OCI-M2 (cell line): ENCODE results near the gene CPEB1.
"Not testable (repeated sequence)": the region's sequence is repeated elsewhere in the genome, so short reads cannot be mapped to it uniquely, and the experiment has no call there.

Experiments
- DNase-seq: peaks from one replicate; lab custom pipeline; 2025; ENCODE audit not compliant: unreplicated experiment; lab: John Stamatoyannopoulos, UW

Gene CPEB1

DNA sequence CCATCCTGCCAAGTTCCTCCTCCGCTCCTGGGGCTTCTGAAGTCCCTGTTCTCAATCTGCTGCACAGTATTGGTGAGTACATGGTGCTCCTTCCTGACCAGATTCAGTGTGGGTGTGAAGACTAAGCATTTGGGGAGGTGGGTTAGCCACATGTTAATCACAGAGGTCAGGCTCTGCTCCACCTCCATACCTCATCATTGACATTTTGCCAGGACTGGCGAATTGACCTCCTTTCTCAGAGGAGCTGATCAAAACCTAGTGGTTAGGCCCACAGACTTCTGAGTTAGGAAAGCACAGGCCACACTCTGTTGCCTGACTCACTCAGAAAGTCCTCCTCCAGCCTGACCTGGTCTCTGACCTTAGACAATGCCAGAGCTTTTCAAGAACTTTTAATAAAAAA is 98.5 kb downstream of the CPEB1 start:
- DNase-seq = no peak

DNA sequence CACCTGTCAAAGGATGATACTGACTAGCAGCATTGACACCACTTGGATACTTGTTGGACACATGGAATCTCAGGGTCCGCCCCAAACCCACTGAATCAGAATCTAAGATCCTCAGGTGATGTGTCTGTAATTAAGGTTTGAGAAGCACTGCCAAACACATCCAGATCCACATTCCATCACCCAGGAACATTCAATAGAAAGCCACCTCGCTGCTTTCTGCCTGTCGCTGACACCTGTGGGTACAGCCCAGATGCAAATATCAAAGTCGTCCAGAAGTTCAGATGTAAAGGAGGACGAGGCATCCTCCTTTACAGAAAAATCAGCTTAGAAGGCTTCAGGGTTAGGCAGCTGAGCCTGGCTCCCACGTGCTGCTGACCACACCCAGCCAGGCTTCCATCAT is 101.7 kb downstream of the CPEB1 start:
- DNase-seq = no peak

DNA sequence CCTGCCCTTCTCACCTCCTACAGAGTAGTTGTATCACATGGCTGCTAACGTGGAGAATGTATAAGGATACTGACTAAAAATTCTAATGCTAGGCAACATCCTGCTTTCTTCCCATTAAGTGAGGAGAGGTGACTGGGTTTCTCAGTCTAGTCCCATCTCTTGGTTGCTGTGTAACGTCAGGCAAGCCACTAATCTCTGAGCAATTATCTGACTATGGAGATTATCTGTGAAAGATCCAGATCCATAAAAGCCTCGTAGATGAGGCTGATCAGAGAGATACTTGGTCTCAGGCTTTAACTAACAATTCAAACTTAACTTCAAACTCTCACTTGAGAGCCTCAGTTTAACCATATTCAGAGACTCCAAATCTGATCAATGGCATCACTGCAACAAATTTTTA is 102.2 kb downstream of the CPEB1 start:
- DNase-seq = no peak

- no peak for DNase-seq
These were observed 102.7 kb downstream of the CPEB1 start for GRCh38 chr15:82544431-82544830.

GRCh38 chr15:82543160-82543559 is 104.0 kb downstream of the CPEB1 start:
- DNase-seq = no peak

DNA sequence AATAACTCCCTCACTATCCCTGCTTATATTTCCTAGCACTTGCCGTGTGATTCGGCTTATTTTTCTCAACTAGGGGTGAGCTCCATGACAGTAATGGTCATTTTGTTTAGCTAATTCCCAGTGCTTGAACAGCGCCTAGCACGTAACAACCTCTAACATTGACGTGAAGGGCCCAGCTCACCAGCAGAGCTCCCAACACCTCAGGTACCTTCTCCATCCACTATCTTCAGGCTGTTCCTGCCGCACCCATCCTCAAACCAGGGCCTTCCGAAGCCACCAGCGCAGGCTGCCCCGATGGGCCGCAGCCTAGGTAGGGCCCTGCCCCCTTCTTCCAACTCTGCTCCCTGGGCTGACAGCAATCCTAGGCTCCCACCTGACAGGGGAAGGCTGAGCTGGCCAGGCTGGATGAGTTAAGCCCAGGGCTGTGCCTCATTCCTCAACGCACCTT is 106.2 kb downstream of the CPEB1 start:
- DNase-seq = no peak

- no peak for DNase-seq
These were observed 106.8 kb downstream of the CPEB1 start, which contains the start of gene RPS17 for GRCh38 chr15:82540055-82540983. RPS17 (minus strand) TSS chr15:82540457; CDS start chr15:82540428, 29 bp downstream.

- DNase-seq = no peak
These were observed 107.5 kb downstream of the CPEB1 start for GRCh38 chr15:82539691-82540054.

DNA sequence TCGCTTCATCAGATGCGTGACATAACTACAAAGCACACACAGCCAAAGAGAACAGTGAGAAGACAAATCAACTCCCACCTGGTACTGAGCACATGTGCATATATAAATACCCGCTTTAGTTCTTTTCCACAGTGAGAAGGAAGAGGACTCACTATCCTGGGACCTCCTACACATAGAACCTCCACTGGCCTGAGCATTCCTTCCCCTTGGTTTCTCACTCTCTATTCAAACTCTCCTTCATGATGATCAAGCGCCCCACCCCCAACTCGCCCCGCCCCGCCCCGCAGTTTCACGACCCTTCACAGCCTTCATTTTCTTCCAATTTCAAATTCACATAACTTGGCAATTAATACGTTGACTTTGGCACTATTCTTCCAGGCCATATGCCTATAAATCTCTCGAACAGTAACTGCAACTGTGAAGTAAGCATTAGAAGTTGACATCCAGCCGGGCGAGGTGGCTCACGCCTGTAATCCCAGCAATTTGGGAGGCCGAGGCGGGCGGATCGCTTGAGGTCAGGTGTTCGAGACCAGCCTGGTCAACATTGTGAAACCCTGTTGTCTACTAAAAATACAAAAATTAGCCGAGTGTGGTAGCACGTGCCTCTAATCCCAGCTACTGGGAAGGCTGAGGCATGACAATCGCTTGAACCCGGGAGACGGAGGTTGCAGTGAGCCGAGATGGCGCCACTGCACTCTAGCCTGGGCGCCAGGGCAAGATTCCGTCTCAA is 108.0 kb downstream of the CPEB1 start:
- DNase-seq = no peak

GRCh38 chr15:82537351-82537908 is 109.7 kb downstream of the CPEB1 start:
- DNase-seq = no peak

DNA sequence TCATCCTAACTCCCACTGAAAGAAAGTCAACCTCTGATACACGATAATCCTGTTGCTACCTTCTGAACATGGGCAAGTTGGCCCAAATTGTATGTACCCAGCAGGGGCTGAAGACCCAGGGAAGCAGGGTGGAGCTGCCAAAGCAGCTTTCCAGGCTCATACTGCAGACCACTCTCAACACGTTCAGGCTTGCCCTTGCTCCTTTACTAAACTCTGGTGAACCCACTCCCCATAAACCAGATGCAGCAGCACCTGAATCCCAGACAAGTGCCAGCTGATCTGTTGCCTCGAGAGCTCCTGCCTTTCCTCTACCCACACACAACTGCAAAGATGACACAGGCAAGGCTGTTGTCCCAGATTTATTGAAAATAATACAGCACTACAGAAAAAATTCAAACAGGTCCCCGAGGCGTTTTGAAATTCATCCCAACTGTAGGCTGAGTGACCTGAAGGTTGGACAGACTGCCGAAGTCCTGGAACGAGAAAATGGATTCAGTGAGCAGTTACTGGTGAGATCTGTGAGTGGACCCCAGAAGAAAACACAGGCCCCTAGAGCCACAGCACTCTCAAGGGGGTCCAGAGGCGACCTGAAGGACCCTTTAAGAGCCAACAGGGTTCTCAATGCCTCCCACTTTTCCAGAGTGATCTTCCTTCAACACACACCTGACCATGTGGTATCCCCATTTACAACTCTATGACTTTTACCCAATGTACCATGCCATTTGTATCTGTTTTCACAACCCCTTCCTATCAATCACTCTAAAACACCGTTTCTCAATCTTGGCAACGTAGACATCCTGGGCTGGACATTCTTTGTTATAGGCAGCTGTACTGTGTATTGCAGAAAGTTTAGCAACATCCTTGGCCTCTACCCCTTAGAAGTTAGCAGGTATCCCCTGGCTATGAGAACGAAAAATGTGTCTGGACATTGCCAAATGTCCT is 110.5 kb downstream of the CPEB1 start:
- DNase-seq = no peak

GRCh38 chr15:82535566-82536408 is 111.4 kb downstream of the CPEB1 start:
- no peak for DNase-seq

DNA sequence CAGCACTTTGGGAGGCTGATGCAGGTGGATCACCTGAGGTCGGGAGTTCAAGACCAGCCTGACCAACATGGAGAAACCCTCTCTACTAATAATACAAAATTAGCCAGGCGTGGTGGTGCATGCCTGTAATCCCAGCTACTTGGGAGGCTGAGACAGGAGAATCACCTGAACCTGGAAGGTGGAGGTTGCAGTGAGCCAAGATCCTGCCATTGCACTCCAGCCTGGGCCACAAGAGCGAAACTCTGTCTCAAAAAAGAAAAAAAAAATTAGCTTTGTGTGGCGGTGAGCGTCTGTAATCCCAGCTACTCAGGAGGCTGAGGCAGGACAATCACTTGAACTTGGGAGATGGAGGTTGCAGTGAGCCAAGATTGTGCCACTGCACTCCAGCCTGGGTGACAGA is 112.0 kb downstream of the CPEB1 start:
- DNase-seq = not testable (repeated sequence)

DNA sequence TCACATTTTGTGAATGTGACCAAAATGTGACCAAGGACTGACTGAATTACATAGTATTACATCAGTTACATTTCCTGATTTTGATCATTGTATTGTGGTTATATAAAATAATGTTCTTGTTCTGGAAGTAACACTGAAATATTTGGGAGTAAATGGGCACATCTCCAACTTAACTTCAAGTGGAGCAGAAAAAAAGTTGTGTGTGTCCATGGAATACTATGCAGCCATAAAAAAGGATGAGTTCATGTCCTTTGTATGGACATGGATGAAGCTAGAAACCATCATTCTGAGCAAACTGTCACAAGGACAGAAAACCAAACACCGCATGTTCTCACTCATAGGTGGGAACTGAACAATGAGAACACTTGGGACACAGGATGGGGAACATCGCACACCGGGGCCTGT is 112.7 kb downstream of the CPEB1 start:
- not testable (repeated sequence) for DNase-seq

GRCh38 chr15:82533801-82534200 is 113.4 kb downstream of the CPEB1 start:
- no peak for DNase-seq

DNA sequence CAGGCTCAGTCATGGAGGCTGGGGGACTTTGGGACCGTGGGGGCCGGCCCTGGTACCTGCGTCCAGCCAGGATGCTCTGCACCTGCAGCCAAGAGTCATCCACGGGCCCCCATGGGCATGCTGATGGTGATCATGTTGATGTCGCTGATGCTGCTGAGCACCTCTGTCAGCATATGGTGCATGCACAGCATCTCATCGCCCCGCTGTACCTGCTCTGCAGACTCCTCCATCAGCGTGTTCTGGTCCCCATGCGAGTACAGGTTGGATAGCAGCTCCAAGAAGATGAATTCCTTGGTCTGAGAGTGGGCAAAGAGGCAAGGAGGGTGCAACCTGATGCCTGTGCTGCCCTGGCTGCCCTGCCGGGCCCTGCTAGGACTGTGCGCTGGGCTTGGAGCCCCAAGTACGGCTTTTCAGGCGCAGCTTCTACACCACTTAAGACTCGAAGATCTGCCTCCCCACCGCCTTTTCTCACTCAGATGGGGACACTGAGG is 114.1 kb downstream of the CPEB1 start:
- DNase-seq = no peak

GRCh38 chr15:82532383-82532990 is 114.7 kb downstream of the CPEB1 start:
- no peak for DNase-seq

- no peak for DNase-seq
These were observed 115.4 kb downstream of the CPEB1 start for GRCh38 chr15:82531496-82532382.
